Raji (cell line): ENCODE data around the gene D2HGDH.

ENCODE experiments used
- POLR2A ChIP-seq: IDR thresholded peaks from 2 replicates; pipeline ENCODE4 v1.6.1; 2011; ENCODE audit warnings: low read depth, low read length, control low read depth; ENCODE audit not compliant: insufficient read depth

The D2HGDH gene

GRCh38 chr2:241734467-241735208, at the start of gene D2HGDH:
Gene D2HGDH (plus strand): TSS chr2:241734630. CDS start chr2:241735225, 595 bp downstream.
- peak; percentile 90 for TF ChIP-seq POLR2A

- TF ChIP-seq POLR2A: no peak
These were observed 48.1 kb upstream of the D2HGDH start for GRCh38 chr2:241686324-241686649.

GRCh38 chr2:241686650-241687425, 47.6 kb upstream of the D2HGDH start, which contains the start of gene DTYMK:
Gene DTYMK (minus strand): TSS chr2:241686815. CDS start chr2:241686783, 32 bp downstream.
- peak; percentile 81 for TF ChIP-seq POLR2A

- TF ChIP-seq POLR2A: no peak
These were observed 45.1 kb upstream of the D2HGDH start for GRCh38 chr2:241689306-241689705.

- TF ChIP-seq POLR2A: no peak
These were observed 44.2 kb upstream of the D2HGDH start for GRCh38 chr2:241690202-241690717.

DNA sequence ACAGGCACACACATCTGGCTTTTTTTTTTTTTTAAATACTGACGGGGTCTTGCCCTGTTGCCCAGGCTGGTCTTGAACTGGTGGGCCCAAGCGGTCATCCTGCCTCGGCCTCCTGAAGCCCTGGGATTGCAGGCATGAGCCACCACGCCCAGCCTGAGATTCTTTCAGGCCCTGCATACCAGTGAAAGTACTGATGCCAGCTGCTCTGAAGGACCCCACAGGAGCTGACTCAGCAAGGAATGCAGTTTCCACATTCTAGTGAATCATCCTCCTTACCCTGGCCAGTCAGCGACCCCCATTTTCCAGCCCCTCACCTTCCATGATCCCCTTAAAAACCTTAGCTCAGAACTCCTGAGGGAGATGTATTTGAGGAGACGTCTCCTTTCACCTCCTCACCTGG, 42.0 kb upstream of the D2HGDH start:
- no peak for TF ChIP-seq POLR2A

DNA sequence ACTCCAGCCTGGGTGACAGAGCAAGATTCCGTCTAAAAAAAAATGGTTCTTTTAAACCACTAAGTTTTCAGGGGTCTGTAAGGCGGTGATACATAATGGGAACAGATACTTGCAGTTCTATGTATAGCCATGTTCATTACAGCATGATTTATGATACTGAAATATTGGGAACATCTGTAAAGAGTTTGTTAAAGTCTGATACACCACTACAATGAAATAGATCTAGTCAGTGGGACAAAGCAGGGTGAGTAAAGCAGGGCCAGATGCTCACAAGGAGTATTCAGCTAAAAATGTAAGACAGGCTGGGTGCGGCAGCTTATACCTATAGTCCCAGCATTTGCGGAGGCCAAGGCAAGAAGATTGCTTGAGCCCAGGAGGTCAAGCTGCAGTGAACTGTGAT, 38.8 kb upstream of the D2HGDH start:
- TF ChIP-seq POLR2A: no peak

- no peak; the same call in 1 of the 2 replicates for TF ChIP-seq POLR2A
These were observed 33.4 kb upstream of the D2HGDH start for GRCh38 chr2:241701149-241701398.

DNA sequence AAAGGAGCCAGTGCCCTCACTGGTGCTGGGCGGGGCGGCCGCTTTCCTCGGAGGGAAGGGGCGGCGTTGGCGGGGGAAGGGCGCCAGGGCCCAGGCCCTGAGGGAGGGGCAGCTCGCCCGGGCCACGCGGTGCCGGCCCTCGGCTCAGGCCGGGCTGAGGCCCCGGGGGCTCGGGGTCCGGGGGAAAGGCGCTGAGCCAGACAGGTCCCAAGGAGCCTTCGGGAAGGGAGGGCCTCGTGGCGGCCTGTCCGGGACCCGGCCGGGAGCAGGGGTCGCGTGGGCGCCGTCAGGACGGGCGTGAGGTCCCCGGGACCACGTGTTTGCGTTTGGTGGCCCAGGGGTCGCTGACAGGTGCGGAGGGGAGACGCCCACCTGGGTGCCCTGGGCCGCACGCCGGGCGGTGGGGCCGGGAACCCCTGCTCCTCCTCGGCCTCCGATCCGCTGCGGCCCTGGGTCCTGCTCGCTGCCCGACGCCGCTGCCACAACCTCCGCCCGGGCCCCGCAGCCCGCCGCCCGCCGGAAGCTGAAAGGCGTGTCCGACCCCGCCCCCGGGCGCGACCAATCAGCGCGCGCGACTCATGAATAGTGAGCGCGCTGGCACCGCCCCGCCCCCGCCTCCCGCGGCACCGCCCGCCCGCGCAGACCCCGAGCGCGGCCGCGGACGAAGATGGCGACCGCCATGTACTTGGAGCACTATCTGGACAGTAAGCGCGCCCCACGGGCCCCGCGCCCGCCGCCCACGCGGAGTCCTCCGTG, 32.9 kb upstream of the D2HGDH start, which contains the start of gene ING5:
ING5 (plus strand) TSS at position 641 of the 756 bp plus-strand sequence; CDS start at position 668, 27 bp downstream.
- peak; percentile 80 for TF ChIP-seq POLR2A

DNA sequence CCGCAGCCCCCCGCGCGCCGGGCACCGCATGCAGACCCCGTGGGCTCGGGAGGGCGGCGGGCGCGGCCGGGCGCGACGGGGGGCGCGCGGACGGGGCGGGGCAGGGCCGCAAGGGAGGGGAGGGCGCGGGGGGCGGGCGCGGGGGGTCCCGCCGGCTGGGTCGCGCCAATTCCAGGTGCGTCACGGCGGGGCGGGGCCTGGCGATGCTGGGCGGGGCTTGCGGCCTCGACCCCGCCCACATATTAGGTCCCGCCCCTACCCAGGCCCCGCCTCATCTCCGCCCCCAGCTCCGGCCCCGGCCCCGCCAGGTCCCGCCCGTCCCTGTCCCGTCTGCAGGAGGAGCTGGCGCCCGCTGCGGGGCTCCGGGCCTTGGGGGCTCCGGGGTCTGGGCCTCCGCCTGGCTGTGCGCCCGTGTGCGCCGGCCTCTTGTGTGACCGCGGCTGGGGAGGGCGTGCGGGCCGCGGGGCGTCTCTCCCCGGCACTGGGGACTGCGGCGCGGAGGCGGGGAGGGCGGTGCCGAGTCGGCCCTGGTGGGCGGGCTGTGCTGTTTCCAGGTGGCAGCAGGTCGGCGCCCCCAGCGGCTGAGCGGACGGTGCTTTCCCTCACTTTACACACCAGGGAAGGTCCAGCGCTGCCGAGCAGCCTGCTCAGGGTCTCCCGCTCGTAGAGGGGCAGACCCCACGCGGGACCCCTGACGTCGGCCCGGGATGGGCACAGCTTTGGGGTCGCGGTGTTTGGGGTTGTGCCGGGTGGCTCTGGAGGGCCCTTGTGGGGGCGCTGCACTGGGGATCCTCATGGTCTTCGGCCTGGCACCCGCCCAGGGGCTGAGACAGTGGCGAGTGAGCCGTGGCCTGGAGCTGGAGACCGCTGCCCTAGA, 32.0 kb upstream of the D2HGDH start:
- TF ChIP-seq POLR2A: peak; percentile 50

DNA sequence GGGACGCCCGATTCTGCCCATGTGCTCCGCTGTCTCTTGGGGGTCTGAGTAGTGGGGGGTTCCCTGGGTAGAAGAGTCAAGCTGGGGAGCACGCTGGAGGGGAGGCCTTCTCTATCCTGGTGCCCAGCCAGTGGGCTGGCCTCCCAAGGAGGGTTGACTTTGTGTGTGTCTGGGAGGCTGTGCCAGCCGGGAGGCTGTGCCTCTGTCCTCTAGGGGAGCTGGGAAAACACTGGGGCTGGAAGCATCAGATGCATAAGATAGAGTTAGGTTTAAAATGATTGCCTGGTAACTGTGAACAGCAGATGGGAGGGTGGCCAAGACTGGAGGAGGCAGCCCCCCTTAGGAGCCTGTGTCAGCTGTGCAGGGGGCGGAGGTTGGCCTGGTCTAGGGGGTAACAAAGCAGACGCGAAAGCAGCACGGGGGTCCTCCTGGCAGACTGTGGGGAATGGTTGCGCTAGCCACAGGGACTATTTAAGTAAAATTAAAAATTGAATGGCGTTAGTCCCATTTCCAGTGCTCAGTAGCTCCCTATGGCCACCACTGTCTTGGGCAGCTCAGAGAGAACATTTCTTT, 31.3 kb upstream of the D2HGDH start:
- TF ChIP-seq POLR2A: no peak

DNA sequence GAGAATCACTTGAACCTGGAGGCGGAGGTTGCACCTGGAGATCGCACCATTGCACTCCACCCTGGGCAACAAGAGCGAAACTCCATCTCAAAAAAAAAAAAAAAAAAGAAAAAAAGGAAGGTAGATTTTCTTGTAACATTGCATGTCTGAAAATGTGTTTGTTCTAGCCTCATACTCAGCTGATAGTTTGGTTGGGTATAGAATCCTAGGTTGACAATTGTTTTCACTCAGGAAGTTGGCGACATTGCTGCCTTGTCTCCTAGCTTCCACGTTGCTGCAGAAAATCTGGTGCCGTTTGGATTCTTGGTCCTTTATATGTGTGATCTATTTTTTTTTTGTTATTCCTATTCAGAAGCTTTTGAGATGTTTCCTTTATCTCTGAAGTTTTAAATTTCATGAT, 27.9 kb upstream of the D2HGDH start:
- TF ChIP-seq POLR2A: no peak

DNA sequence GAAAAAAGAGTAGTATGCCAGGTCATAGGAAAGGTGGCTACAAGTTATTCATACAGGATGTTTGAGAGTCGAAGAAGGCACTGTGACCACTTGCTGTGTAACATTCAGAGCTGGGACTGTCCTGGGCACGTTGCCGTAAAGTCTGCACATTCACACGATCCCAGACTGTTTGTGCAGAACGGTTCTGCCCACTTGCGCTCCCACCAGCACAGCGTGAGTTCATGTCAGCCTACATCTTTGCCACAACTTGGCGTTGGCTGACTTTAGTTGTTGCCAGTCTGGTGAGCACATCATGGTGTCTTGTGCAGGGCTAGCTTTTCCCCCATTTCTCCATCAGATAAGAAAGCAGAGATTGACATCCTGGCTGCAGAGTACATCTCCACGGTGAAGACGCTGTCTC, 25.6 kb upstream of the D2HGDH start:
- TF ChIP-seq POLR2A: no peak

DNA sequence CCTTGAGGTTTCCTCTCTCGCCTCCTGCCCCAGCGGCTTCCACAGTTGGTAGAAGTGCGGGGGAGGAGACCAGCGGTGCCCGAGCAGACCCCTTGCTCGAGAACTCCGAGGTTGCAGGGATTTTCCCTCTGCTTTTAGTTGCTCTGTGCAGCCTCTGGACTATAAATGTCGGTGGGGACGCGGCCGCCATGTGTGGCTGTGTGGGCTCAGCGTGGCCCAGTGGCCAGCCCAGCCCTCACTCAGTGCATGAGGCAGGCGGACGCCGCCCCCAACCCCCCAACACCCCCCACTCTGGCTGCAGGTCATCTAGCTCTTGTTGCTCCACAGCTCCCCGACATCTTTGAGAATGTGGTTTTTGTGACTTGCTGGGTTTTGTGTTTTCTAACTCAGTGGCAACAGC, 15.3 kb upstream of the D2HGDH start:
- no peak for TF ChIP-seq POLR2A
